Stimulated activated CD4-positive, alpha-beta T cell treated with anti-CD3 and anti-CD28 coated beads, Interleukin-2, amount 100 ng/mL, for 4 hours (primary cell): ENCODE data around the gene CELF3.
A peak's percentile ranks its signal among the peaks of the same experiment; 100 is the strongest.
"Not testable (repeated sequence)": the region's sequence is repeated elsewhere in the genome, so short reads cannot be mapped to it uniquely, and the experiment has no call there.

Source experiments
- DNase-seq: peaks from one replicate; pipeline ENCODE4 v3.0.0-alpha.2; 2020; ENCODE audit warnings: low read depth

Gene CELF3

GRCh38 chr1:151716771-151717631 is at the start of gene CELF3:
Gene CELF3, minus strand, starts transcription at chr1:151716803. Its CDS starts 783 bp downstream, at chr1:151716020.
- no peak for DNase-seq

GRCh38 chr1:151763990-151764389 is 47.4 kb upstream of the CELF3 start:
- no peak for DNase-seq

- peak; percentile 74 for DNase-seq
Measured at GRCh38 chr1:151762941-151763921, 46.6 kb upstream of the CELF3 start, which contains the start of gene MRPL9. Gene MRPL9, minus strand, starts transcription at chr1:151763496. Its CDS starts 17 bp downstream, at chr1:151763479.

- no peak for DNase-seq
Measured at GRCh38 chr1:151760597-151761385, 44.2 kb upstream of the CELF3 start.

GRCh38 chr1:151759241-151759640 is 42.6 kb upstream of the CELF3 start:
- DNase-seq, result no peak

- no peak for DNase-seq
Measured at GRCh38 chr1:151756291-151756690, 39.7 kb upstream of the CELF3 start.

GRCh38 chr1:151741516-151741915 is 24.9 kb upstream of the CELF3 start:
- DNase-seq, result no peak

- DNase-seq, result no peak
Measured at GRCh38 chr1:151739590-151740355, 23.2 kb upstream of the CELF3 start.

- no peak for DNase-seq
Measured at GRCh38 chr1:151737479-151737878, 20.9 kb upstream of the CELF3 start.

GRCh38 chr1:151737026-151737425 is 20.4 kb upstream of the CELF3 start:
- DNase-seq, result no peak

GRCh38 chr1:151733995-151734394 is 17.4 kb upstream of the CELF3 start:
- not testable (repeated sequence) for DNase-seq

GRCh38 chr1:151733126-151733525 is 16.5 kb upstream of the CELF3 start:
- DNase-seq, result no peak

GRCh38 chr1:151729966-151730291 is 13.3 kb upstream of the CELF3 start:
- no peak for DNase-seq

- DNase-seq, result no peak
Measured at GRCh38 chr1:151729157-151729965, 12.8 kb upstream of the CELF3 start.

- DNase-seq, result no peak
Measured at GRCh38 chr1:151728151-151729054, 11.8 kb upstream of the CELF3 start.

GRCh38 chr1:151723726-151724370 is 7.2 kb upstream of the CELF3 start:
- no peak for DNase-seq

GRCh38 chr1:151721788-151722510 is 5.3 kb upstream of the CELF3 start:
- no peak for DNase-seq
